ENCODE results near the gene TCP11L2.

DNA sequence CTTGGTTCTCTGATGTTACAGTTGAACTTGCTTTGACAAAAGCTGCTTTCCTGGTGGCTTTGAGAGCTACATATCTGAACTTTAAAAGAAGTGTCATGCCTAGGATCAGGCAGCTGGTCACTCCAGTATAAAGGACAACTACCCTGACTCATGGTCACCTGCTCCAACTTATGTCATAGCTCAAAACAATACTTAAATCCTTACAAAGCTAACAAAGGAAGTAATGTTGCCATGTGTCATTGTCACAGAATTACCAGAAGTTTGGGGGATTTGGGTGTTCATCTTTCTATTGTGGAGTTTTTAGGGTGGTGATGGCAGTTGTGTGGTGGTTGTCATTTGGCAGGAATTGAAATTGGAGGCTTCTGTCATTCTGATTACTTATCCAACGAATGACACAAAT is 1.8 kb upstream of the TCP11L2 start:
- no peak for TF ChIP-seq POLR2A (IDR thresholded peaks at IDR 0.05; ENCODE audit: low read length)
- TF ChIP-seq GATA1 (IDR thresholded peaks at IDR 0.05; ENCODE audit: low read depth, low read length): no peak
